VCaP (cell line): ENCODE measurements around the gene NKAIN1.

ENCODE experiments used
- H3K27ac ChIP-seq: fragments of 450-650 bp; 2 replicates; pipeline ENCODE4 v1.5.1; 2017
- TF ChIP-seq, protein P1 (sequence below): fragments of 450-650 bp; conservative IDR thresholded peaks from 2 replicates; pipeline ENCODE4 v1.5.1; 2017; ENCODE audit warnings: mild to moderate bottlenecking, moderate library complexity

Gene NKAIN1

DNA sequence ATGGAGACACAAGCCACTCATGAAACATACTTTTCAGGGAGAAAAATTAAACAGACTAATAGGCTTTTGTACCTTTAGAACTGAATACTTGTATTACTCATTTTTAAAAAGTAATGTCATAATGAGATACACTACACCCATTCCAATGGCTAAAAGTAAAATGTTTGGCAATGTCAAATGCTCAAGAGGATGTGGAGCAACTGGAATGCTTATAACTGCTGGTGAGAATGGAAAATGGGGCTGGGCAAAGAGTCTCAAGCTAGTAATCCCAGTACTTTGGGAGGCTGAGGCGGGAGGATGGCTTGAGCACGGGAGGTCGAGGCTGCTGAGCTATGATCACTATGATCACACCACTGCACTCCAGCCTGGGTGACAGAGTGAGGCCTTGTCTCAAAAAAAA lies 86.3 kb downstream of the NKAIN1 start:
- TF ChIP-seq, protein P1, sequence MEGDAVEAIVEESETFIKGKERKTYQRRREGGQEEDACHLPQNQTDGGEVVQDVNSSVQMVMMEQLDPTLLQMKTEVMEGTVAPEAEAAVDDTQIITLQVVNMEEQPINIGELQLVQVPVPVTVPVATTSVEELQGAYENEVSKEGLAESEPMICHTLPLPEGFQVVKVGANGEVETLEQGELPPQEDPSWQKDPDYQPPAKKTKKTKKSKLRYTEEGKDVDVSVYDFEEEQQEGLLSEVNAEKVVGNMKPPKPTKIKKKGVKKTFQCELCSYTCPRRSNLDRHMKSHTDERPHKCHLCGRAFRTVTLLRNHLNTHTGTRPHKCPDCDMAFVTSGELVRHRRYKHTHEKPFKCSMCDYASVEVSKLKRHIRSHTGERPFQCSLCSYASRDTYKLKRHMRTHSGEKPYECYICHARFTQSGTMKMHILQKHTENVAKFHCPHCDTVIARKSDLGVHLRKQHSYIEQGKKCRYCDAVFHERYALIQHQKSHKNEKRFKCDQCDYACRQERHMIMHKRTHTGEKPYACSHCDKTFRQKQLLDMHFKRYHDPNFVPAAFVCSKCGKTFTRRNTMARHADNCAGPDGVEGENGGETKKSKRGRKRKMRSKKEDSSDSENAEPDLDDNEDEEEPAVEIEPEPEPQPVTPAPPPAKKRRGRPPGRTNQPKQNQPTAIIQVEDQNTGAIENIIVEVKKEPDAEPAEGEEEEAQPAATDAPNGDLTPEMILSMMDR: no peak
- peak overlapping the region; percentile 84; the same call in 1 of the 2 replicates for H3K27ac ChIP-seq

DNA sequence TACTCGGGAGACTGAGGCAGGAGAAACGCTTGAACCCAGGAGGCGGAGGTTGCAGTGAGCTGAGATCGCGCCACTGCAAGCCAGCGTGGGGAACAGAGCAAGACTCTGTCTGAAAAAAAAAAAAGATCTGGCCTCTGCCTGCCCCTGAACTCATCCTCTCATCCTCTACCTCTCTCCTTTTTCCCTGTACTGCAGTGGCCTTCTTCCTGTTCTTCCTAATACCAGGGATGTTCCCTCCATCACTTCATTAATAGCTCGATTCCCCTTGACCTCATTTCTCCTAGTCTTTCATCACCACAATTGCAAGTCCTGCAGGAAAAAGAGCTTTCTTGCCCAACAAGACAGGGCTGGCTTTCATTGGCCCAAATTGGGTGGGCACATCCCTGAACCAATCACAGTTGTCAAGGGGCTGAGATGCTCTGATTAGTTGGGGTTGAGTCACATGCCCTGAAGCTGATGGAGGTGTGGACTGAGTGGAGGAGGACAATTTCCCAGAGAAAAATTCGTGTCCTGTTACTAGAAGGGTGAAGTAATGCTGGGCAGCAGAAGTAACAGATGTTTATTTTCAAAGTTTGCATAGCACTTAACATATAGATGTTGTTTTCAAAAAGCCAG lies 87.4 kb downstream of the NKAIN1 start:
- TF ChIP-seq, protein P1: no peak
- H3K27ac ChIP-seq: no peak overlapping the region

DNA sequence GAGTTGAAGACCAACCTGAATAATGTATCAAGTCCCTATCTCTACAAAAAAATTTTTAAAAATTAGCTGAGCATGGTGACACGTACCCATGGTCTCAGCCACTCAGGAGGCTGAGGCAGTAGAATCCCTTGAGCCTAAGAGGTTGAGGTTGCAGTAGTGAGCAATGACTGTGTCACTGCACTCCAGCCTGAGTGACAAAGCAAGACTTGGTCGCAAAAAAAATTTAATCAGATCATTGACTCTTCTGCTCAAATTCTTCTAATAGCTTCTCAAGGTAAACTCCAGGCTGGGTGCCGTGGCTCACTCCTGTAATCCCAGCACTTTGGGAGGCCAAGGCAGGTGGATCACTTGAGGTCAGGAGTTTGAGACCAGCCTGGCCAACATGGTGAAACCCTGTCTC lies 88.3 kb downstream of the NKAIN1 start:
- no peak overlapping the region for H3K27ac ChIP-seq
- TF ChIP-seq, protein P1: no peak

DNA sequence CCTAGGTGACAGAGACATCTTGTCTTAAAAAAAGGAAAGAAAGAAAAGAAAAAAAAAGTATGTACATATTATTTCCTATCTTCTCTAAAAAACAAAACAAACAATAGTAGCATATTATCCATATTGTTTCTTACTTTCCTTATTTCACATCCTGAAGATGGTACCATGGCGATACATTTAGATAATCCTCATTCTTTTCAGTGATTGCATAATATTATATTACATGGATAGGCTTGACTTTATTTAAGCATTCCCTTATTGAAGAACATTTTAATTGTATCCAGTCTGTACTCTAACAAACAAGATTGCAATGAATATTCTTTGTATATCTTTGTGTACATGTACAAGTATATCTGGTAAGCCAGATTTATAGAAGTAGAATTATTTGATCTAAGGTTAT lies 91.3 kb downstream of the NKAIN1 start:
- no peak overlapping the region for H3K27ac ChIP-seq
- TF ChIP-seq, protein P1: no peak

DNA sequence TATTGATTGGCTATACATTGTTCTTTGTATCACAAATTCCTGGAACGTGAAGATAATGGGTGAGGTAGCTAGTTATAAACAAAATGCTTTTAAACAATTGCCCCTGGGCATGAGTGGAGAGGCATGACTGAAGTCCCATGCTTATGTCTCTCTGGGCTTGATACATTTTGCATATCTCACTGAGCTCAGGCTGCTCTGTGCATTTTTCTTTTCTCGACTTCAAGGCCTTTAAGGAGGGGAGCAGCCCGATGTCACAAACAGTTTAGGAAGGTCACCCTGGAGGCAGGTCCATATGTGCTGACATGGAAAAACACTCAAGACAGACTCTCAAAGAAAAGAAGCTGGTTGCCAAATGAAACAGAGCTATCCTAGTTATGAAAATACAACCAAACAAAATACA lies 94.0 kb downstream of the NKAIN1 start:
- no peak overlapping the region for H3K27ac ChIP-seq
- TF ChIP-seq, protein P1: no peak

DNA sequence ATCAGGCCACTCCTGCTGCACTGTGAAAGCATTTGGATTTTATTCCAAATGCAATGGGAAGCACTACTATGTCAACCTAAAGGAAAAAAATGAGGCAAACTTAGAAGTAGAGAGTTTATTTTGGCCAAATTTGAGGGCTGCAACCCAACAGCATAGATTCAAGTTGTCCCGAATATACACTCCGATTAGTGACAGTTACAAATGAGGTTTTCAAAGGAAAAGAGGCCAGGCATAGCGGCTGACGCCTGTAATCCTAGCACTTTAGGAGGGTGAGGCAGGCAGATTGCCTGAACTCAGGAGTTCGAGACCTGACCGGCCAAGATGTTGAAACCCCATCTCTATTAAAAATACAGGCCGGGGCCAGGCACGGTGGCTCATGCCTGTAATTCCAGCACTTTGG lies 95.2 kb downstream of the NKAIN1 start:
- TF ChIP-seq, protein P1: no peak
- no peak overlapping the region for H3K27ac ChIP-seq

DNA sequence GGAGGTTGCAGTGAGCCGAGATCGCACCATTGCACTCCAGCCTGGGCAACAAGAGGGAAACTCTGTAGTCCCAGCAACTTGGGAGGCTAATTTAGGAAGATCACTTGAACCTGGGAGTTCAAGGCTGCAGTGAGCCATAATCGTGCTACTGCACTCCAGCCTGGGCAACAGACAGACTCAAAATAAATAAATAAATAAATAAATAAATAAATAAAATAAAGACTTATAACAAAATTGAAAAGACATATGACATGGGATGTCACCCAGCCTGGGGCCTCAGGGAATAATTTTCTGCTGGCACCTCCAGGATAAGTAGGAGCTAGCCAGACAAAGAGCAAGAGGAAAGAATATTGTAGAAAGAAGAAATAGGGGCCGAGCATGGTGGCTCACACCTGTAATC lies 96.2 kb downstream of the NKAIN1 start:
- no peak overlapping the region for H3K27ac ChIP-seq
- TF ChIP-seq, protein P1: no peak
